HUES6 (cell line): ENCODE measurements around the gene CLASP1.
"Not testable (repeated sequence)": the region's sequence is repeated elsewhere in the genome, so short reads cannot be mapped to it uniquely, and the experiment has no call there.

Experiments
- H3K27ac ChIP-seq: 2 replicates; pipeline ENCODE4 v1.7.0; 2013; ENCODE audit warnings: low read depth, mild to moderate bottlenecking, low read length, inconsistent platforms
- H3K27me3 ChIP-seq: 2 replicates; pipeline ENCODE4 v1.6.1; 2013; ENCODE audit warnings: low read length; ENCODE audit not compliant: control insufficient read depth, insufficient read depth
- H3K36me3 ChIP-seq: 2 replicates; pipeline ENCODE4 v1.6.1; 2013; ENCODE audit warnings: low read length; ENCODE audit not compliant: control insufficient read depth, insufficient read depth
- H3K4me1 ChIP-seq: 2 replicates; pipeline ENCODE4 v1.6.1; 2013; ENCODE audit warnings: low read length; ENCODE audit not compliant: control insufficient read depth, insufficient read depth
- H3K4me3 ChIP-seq: 2 replicates; pipeline ENCODE4 v1.5.1; 2013; ENCODE audit warnings: low read depth, low read length
- H3K9ac ChIP-seq: one replicate; pipeline ENCODE4 v1.6.1; 2013; ENCODE audit warnings: mild to moderate bottlenecking, low read length
- H3K9me3 ChIP-seq: 2 replicates; pipeline ENCODE4 v1.6.1; 2013; ENCODE audit warnings: low read depth, low read length; ENCODE audit not compliant: control insufficient read depth, insufficient read depth

Gene CLASP1

GRCh38 chr2:121333231-121333630 is 316.0 kb downstream of the CLASP1 start:
- Histone ChIP-seq H3K27ac (no peak overlapping the region), H3K36me3 (peaks cover 2% of the 10 kb centered on the region; the same call in 1 of the 2 replicates), H3K27me3 (no peaks in the 10 kb centered on the region; the same call in 1 of the 2 replicates), H3K9ac (no peak overlapping the region), H3K4me3 (no peak overlapping the region), H3K9me3 (no peaks in the 10 kb centered on the region), H3K4me1 (peaks cover 22% of the 10 kb centered on the region)

- H3K4me3 ChIP-seq, H3K9me3 ChIP-seq, H3K27ac ChIP-seq, H3K36me3 ChIP-seq, H3K27me3 ChIP-seq, H3K9ac ChIP-seq: not testable (repeated sequence)
- peaks cover 17% of the 10 kb centered on the region for H3K4me1 ChIP-seq
Measured at GRCh38 chr2:121331324-121331723, 317.9 kb downstream of the CLASP1 start.

GRCh38 chr2:121330921-121331320 is 318.3 kb downstream of the CLASP1 start:
- peaks cover 15% of the 10 kb centered on the region for H3K4me1 ChIP-seq
- no peak overlapping the region for H3K27ac ChIP-seq
- no peaks in the 10 kb centered on the region for H3K9me3 ChIP-seq
- no peaks in the 10 kb centered on the region; the same call in 1 of the 2 replicates for H3K27me3 ChIP-seq
- no peak overlapping the region for H3K9ac ChIP-seq
- no peak overlapping the region for H3K4me3 ChIP-seq
- H3K36me3 ChIP-seq = no peaks in the 10 kb centered on the region

GRCh38 chr2:121329786-121330185 is 319.5 kb downstream of the CLASP1 start:
- Histone ChIP-seq H3K27ac (no peak overlapping the region), H3K27me3 (no peaks in the 10 kb centered on the region; the same call in 1 of the 2 replicates), H3K9me3 (no peaks in the 10 kb centered on the region), H3K9ac (no peak overlapping the region), H3K36me3 (no peaks in the 10 kb centered on the region), H3K4me1 (peaks cover 4% of the 10 kb centered on the region), H3K4me3 (no peak overlapping the region)

- H3K4me3 ChIP-seq = no peak overlapping the region
- no peaks in the 10 kb centered on the region for H3K9me3 ChIP-seq
- no peak overlapping the region for H3K27ac ChIP-seq
- H3K9ac ChIP-seq = no peak overlapping the region
- no peaks in the 10 kb centered on the region; the same call in 1 of the 2 replicates for H3K27me3 ChIP-seq
- H3K36me3 ChIP-seq = no peaks in the 10 kb centered on the region
- H3K4me1 ChIP-seq = no peaks in the 10 kb centered on the region
Measured at GRCh38 chr2:121326628-121327027, 322.6 kb downstream of the CLASP1 start.

- Histone ChIP-seq H3K4me1 (no peaks in the 10 kb centered on the region), H3K27me3 (no peaks in the 10 kb centered on the region), H3K9me3 (no peaks in the 10 kb centered on the region), H3K27ac (no peak overlapping the region), H3K9ac (no peak overlapping the region), H3K4me3 (no peak overlapping the region), H3K36me3 (no peaks in the 10 kb centered on the region)
Measured at GRCh38 chr2:121324601-121325000, 324.7 kb downstream of the CLASP1 start.

GRCh38 chr2:121321476-121321875 is 327.8 kb downstream of the CLASP1 start:
- no peaks in the 10 kb centered on the region for H3K27me3 ChIP-seq
- no peaks in the 10 kb centered on the region for H3K4me1 ChIP-seq
- H3K36me3 ChIP-seq = no peaks in the 10 kb centered on the region
- H3K9me3 ChIP-seq = no peaks in the 10 kb centered on the region
- H3K9ac ChIP-seq = no peak overlapping the region
- H3K27ac ChIP-seq = no peak overlapping the region
- H3K4me3 ChIP-seq = no peak overlapping the region

- Histone ChIP-seq H3K4me1 (no peaks in the 10 kb centered on the region), H3K36me3 (no peaks in the 10 kb centered on the region), H3K4me3 (no peak overlapping the region), H3K9ac (no peak overlapping the region), H3K27me3 (no peaks in the 10 kb centered on the region), H3K27ac (no peak overlapping the region), H3K9me3 (no peaks in the 10 kb centered on the region)
Measured at GRCh38 chr2:121319941-121320340, 329.3 kb downstream of the CLASP1 start.

GRCh38 chr2:121316986-121317385 is 332.3 kb downstream of the CLASP1 start:
- H3K36me3 ChIP-seq = no peaks in the 10 kb centered on the region
- H3K27me3 ChIP-seq = no peaks in the 10 kb centered on the region
- H3K4me3 ChIP-seq = no peak overlapping the region
- H3K9me3 ChIP-seq = no peaks in the 10 kb centered on the region
- H3K9ac ChIP-seq = no peak overlapping the region
- H3K4me1 ChIP-seq = no peaks in the 10 kb centered on the region
- H3K27ac ChIP-seq = no peak overlapping the region

GRCh38 chr2:121313701-121314100 is 335.6 kb downstream of the CLASP1 start:
- not testable (repeated sequence) for H3K27me3 ChIP-seq, H3K4me3 ChIP-seq, H3K9me3 ChIP-seq, H3K27ac ChIP-seq, H3K4me1 ChIP-seq, H3K9ac ChIP-seq, H3K36me3 ChIP-seq

- H3K36me3 ChIP-seq = no peaks in the 10 kb centered on the region
- H3K4me3 ChIP-seq = no peak overlapping the region
- H3K9ac ChIP-seq = no peak overlapping the region
- H3K4me1 ChIP-seq = peaks cover 5% of the 10 kb centered on the region; the same call in 1 of the 2 replicates
- H3K27ac ChIP-seq = no peak overlapping the region
- H3K9me3 ChIP-seq = no peaks in the 10 kb centered on the region
- no peaks in the 10 kb centered on the region for H3K27me3 ChIP-seq
Measured at GRCh38 chr2:121309801-121310200, 339.5 kb downstream of the CLASP1 start.

- Histone ChIP-seq H3K9ac (no peak overlapping the region), H3K4me1 (peaks cover 5% of the 10 kb centered on the region; the same call in 1 of the 2 replicates), H3K9me3 (no peaks in the 10 kb centered on the region), H3K27ac (no peak overlapping the region), H3K27me3 (no peaks in the 10 kb centered on the region), H3K36me3 (no peaks in the 10 kb centered on the region), H3K4me3 (no peak overlapping the region)
Measured at GRCh38 chr2:121309323-121309722, 339.9 kb downstream of the CLASP1 start.
